ENCODE measurements around the gene ABI2.

DNA sequence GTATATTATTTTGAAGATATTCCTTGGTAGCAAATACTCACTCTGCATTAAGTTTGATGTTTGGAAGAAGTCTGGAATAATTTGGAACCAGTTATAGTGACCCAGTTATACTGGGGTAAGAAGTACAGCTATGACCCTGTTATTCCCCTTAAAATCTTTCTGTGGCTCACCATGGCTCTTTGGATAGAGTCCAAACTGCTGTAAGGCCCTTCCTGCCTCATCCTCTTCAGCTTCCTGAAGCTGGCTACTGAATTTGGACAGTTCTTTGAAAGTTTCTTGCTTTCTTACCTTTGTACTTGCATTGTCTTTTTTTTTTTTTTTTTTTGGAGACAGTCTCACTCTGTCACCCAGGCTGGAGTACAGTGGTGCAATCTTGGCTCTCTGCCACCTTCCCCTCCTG, 85.6 kb downstream of the ABI2 start:
- TF ChIP-seq POLR2A (IDR thresholded peaks at IDR 0.05; ENCODE audit: low read length) (no peak), GATA1 (IDR thresholded peaks at IDR 0.05; ENCODE audit: low read depth, low read length) (no peak)

All from erythroblast (primary cell).